SK-N-SH (cell line): ENCODE measurements around the gene NBPF26. TPM values are rescaled to one million over a fixed set of nuclear protein-coding genes. Genes with fewer than 3 reads are reported as not detected.
"Not testable (repeated sequence)": the region's sequence is repeated elsewhere in the genome, so short reads cannot be mapped to it uniquely, and the experiment has no call there.

ENCODE experiments used
- CTCF ChIA-PET: fragments of 300-600, 350-600 bp; formaldehyde crosslinking; extraction: SDS; loops from one replicate; lab custom pipeline; 2021; lab: Yijun Ruan, JAX
- POLR2A ChIA-PET: fragments of 350-600 bp; sonication (Branson Sonifier 250); formaldehyde crosslinking; extraction: SDS; loops from one replicate; lab custom pipeline; 2020; ENCODE audit warnings: antibody characterized with exemption, inconsistent platforms; lab: Yijun Ruan, JAX
- DNase-seq: peaks from one replicate; pipeline ENCODE4 v3.0.0; 2012
- H2AFZ ChIP-seq: fragments of 200-600 bp; sonication (generic); 2 replicates; pipeline ENCODE4 v1.8.1; 2016; ENCODE audit warnings: antibody characterized with exemption, mild to moderate bottlenecking, low read depth
- H3F3A ChIP-seq: fragments of 200-600 bp; sonication (generic); replicated peaks from 2 replicates; pipeline ENCODE3; 2016; ENCODE audit warnings: antibody characterized with exemption, mild to moderate bottlenecking; ENCODE audit not compliant: insufficient read depth
- H3K27ac ChIP-seq, 2 experiments: fragments of 200-500 bp in 1 of 2; fragments of 200-600 bp in 1 of 2; sonication (Bioruptor generic) in 1 of 2; sonication (generic), shearing (Covaris generic) in 1 of 2; 2 replicates each; pipeline versions ENCODE4 v1.5.1 to v1.6.1; 2014 to 2016; ENCODE audit warnings: low read depth in 2 of 2, inconsistent platforms in 1 of 2, low read length in 1 of 2, mild to moderate bottlenecking in 1 of 2, mixed read lengths in 1 of 2
- H3K27me3 ChIP-seq: fragments of 200-600 bp; sonication (generic), shearing (Covaris generic); 2 replicates; pipeline ENCODE4 v1.6.1; 2016; ENCODE audit warnings: mixed run types; ENCODE audit not compliant: insufficient read depth
- H3K36me3 ChIP-seq, 2 experiments: fragments of 200-500 bp in 1 of 2; fragments of 200-600 bp in 1 of 2; sonication (Bioruptor generic) in 1 of 2; sonication (generic) in 1 of 2; replicated peaks in 1 of 2; 2 replicates each; pipeline versions ENCODE3 to v1.5.1; 2014 to 2016; ENCODE audit warnings: low read length in 1 of 2, mild to moderate bottlenecking in 1 of 2; ENCODE audit not compliant: insufficient read depth in 2 of 2, control insufficient read depth in 1 of 2
- H3K4me1 ChIP-seq, 2 experiments: fragments of 200-500 bp in 1 of 2; fragments of 200-600 bp in 1 of 2; sonication (Bioruptor generic) in 1 of 2; sonication (generic), shearing (Covaris generic) in 1 of 2; 2 replicates each; pipeline versions ENCODE4 v1.5.1 to v1.6.1; 2014 to 2016; ENCODE audit warnings: low read depth in 1 of 2, low read length in 1 of 2, mixed run types in 1 of 2; ENCODE audit not compliant: insufficient read depth in 2 of 2, control insufficient read depth in 1 of 2
- H3K4me2 ChIP-seq: fragments of 200-600 bp; sonication (generic), shearing (Covaris generic); 2 replicates; pipeline ENCODE4 v1.6.1; 2017; ENCODE audit warnings: mixed run types
- H3K4me3 ChIP-seq, 2 experiments: fragments of 200-500 bp in 1 of 2; fragments of 200-600 bp in 1 of 2; sonication (Bioruptor generic) in 1 of 2; sonication (generic), shearing (Covaris generic) in 1 of 2; 2 replicates each; pipeline versions ENCODE4 v1.5.1 to v1.8.1; 2014 to 2016; ENCODE audit warnings: low read depth in 2 of 2, inconsistent platforms in 1 of 2, low read length in 1 of 2, mild to moderate bottlenecking in 1 of 2, mixed read lengths in 1 of 2, moderate library complexity in 1 of 2
- H3K79me2 ChIP-seq: fragments of 200-600 bp; sonication (generic); 2 replicates; pipeline ENCODE4 v1.8.1; 2017; ENCODE audit warnings: mild to moderate bottlenecking; ENCODE audit not compliant: insufficient read depth
- H3K9ac ChIP-seq: fragments of 200-600 bp; sonication (generic); 2 replicates; pipeline ENCODE4 v1.6.1; 2017; ENCODE audit warnings: mixed run types
- H3K9me2 ChIP-seq: fragments of 200-600 bp; sonication (generic); 2 replicates; pipeline ENCODE4 v1.6.1; 2017; ENCODE audit warnings: mixed run types
- H3K9me3 ChIP-seq: fragments of 200-600 bp; sonication (generic); 2 replicates; pipeline ENCODE4 v1.6.1; 2017; ENCODE audit warnings: mixed run types, mild to moderate bottlenecking, moderate library complexity
- H4K20me1 ChIP-seq: fragments of 200-600 bp; sonication (generic); 2 replicates; pipeline ENCODE4 v1.6.1; 2017; ENCODE audit warnings: mild to moderate bottlenecking, mixed run types; ENCODE audit not compliant: insufficient read depth
- WGBS: methylation state at CpG from one replicate; pipeline ENCODE4 v1.1.6; 2017; ENCODE audit warnings: low lambda C conversion rate; 5-methylcytosine and 5-hydroxymethylcytosine counted together
- polyA plus RNA-seq, 3 experiments: library from polyadenylated mRNA; depleted of rRNA; stranded (reverse); fragments of >200 nt; gene quantifications; 2 replicates each; pipeline ENCODE4 v1.2.3, GENCODE V29; 2012
- small RNA-seq, 7 experiments: library from RNA; depleted of rRNA; stranded (forward); fragments of <200 nt; gene quantifications; one replicate each; pipeline ENCODE3, GENCODE V24; 2012

NBPF26 gene
- polyA plus RNA-seq, 1 of the 3 experiments (the other 2 are of a cell fraction): 13.3 TPM

GRCh38 chr1:120878206-120878605 is 154.5 kb downstream of the NBPF26 start:
- H3K9ac ChIP-seq, H3K4me3 ChIP-seq, POLR2A ChIA-PET, H3K27ac ChIP-seq, H3K27me3 ChIP-seq, H3F3A ChIP-seq, DNase-seq, H4K20me1 ChIP-seq, H3K79me2 ChIP-seq, CTCF ChIA-PET, H3K9me2 ChIP-seq, H3K4me1 ChIP-seq, H2AFZ ChIP-seq, H3K9me3 ChIP-seq, H3K4me2 ChIP-seq, H3K36me3 ChIP-seq: not testable (repeated sequence)

- DNase-seq, H3K4me3 ChIP-seq, H3K27me3 ChIP-seq, CTCF ChIA-PET, H3K79me2 ChIP-seq, H3F3A ChIP-seq, H3K9ac ChIP-seq, H4K20me1 ChIP-seq, POLR2A ChIA-PET, H3K27ac ChIP-seq, H3K4me1 ChIP-seq, H2AFZ ChIP-seq, H3K9me2 ChIP-seq, H3K9me3 ChIP-seq, H3K36me3 ChIP-seq, H3K4me2 ChIP-seq: not testable (repeated sequence)
- 0% methylated on average over 1 of the region's 1 CpG for WGBS
These were observed 156.3 kb downstream of the NBPF26 start for GRCh38 chr1:120880056-120880455.

- H4K20me1 ChIP-seq, H3K9me2 ChIP-seq, H3K4me1 ChIP-seq, H3K36me3 ChIP-seq, H3K79me2 ChIP-seq, H2AFZ ChIP-seq, H3K4me3 ChIP-seq, POLR2A ChIA-PET, H3K27me3 ChIP-seq, CTCF ChIA-PET, H3K9ac ChIP-seq, H3K4me2 ChIP-seq, H3K27ac ChIP-seq, H3F3A ChIP-seq, DNase-seq, H3K9me3 ChIP-seq: not testable (repeated sequence)
These were observed 158.2 kb downstream of the NBPF26 start for GRCh38 chr1:120881934-120882333.

Small RNAs within 50 kb of the gene (small RNA-seq; reads per million reads assigned to genes)
- 7.8 to 947 (median 38.2) reads per million in 7 experiments for gene RNVU1-19

Other genes with a start within 250 kb of the NBPF26 start
- not detected in 2 replicates for gene PPIAL4A, start 165.8 kb downstream of the NBPF26 start, polyA plus RNA-seq (2012; rRNA removed)